Suprapubic skin (tissue), 4 donors: ENCODE measurements around the gene ASPHD2.

Experiments
- POLR2A ChIP-seq, 2 donors: fragments of 450-650 bp; IDR thresholded peaks; one replicate each; pipeline ENCODE4 v1.6.1; 2017; ENCODE audit warnings: antibody characterized with exemption in 2 of 2, mild to moderate bottlenecking in 2 of 2, moderate library complexity in 2 of 2
- POLR2AphosphoS5 ChIP-seq, 3 donors: sonication (generic); formaldehyde crosslinking; IDR thresholded peaks; one replicate each; pipeline ENCODE4 v1.6.1; 2017; ENCODE audit warnings: antibody characterized with exemption in 3 of 3
- TF ChIP-seq, protein P1 (sequence below), 2 donors: fragments of 200-600 bp in 1 of 2; fragments of 450-650 bp in 1 of 2; sonication (generic) in 1 of 2; IDR thresholded peaks; one replicate each; pipeline ENCODE4 v1.5.1; 2016 to 2019; ENCODE audit warnings: antibody characterized with exemption in 2 of 2, mild to moderate bottlenecking in 1 of 2, moderate library complexity in 1 of 2

DNA sequence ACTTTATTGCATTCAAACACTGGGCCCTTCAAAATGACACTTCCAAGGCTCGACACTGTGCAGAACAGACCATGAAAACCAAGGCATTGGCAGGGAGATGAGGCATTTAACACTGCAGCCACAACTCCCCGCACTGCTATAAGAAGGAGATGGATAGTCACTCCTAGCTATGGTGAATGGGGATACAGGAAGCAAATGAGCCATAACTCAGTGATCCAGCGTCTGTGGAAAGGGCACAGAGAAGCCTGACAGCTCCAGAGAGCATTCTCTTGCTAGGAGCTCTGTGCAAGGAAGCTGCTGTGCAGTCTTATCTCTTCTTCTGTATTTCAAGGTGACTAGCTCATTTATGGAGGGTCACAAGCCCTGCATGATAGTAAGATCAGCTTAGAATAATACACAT, 33.6 kb downstream of the ASPHD2 start:
- TF ChIP-seq POLR2A (IDR thresholded peaks at IDR 0.05) (no peak), POLR2AphosphoS5 (IDR thresholded peaks at IDR 0.05) (no peak)
- TF ChIP-seq, protein P1, sequence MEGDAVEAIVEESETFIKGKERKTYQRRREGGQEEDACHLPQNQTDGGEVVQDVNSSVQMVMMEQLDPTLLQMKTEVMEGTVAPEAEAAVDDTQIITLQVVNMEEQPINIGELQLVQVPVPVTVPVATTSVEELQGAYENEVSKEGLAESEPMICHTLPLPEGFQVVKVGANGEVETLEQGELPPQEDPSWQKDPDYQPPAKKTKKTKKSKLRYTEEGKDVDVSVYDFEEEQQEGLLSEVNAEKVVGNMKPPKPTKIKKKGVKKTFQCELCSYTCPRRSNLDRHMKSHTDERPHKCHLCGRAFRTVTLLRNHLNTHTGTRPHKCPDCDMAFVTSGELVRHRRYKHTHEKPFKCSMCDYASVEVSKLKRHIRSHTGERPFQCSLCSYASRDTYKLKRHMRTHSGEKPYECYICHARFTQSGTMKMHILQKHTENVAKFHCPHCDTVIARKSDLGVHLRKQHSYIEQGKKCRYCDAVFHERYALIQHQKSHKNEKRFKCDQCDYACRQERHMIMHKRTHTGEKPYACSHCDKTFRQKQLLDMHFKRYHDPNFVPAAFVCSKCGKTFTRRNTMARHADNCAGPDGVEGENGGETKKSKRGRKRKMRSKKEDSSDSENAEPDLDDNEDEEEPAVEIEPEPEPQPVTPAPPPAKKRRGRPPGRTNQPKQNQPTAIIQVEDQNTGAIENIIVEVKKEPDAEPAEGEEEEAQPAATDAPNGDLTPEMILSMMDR (IDR thresholded peaks at IDR 0.05): no peak
